Fibroblast of lung (primary cell): ENCODE data around the gene BCAN.
"Not testable (repeated sequence)": the region's sequence is repeated elsewhere in the genome, so short reads cannot be mapped to it uniquely, and the experiment has no call there.

ENCODE experiments used
- CTCF ChIP-seq, 2 donors: IDR thresholded peaks in 1 of 2; conservative IDR thresholded peaks in 1 of 2; 1 replicate in 1 of 2; 2 replicates in 1 of 2; pipeline ENCODE4 v1.5.1; 2011 to 2012; ENCODE audit warnings: low read length in 2 of 2, control low read depth in 1 of 2, inconsistent platforms in 1 of 2, low read depth in 1 of 2, mild to moderate bottlenecking in 1 of 2
- EZH2 ChIP-seq: IDR thresholded peaks from 2 replicates; pipeline ENCODE4 v1.5.1; 2012; ENCODE audit warnings: low read length, control low read depth, mild to moderate bottlenecking; ENCODE audit errors: missing control alignments

GRCh38 chr1:156631152-156631551 is 10.8 kb upstream of the BCAN start:
- TF ChIP-seq EZH2; CTCF (conservative IDR thresholded peaks at IDR 0.05 in 1 of 2, IDR thresholded peaks at IDR 0.05 in 1 of 2; ENCODE audit: low read depth in 1 of 2, low read length in 2 of 2): not testable (repeated sequence)
